CD4-positive, alpha-beta T cell treated with Interleukin-1 beta for 1 hour (primary cell): ENCODE data around the gene DYSF.

Experiments
- DNase-seq, 2 donors: peaks; one replicate each; pipeline ENCODE4 v3.0.0-alpha.2; 2020 to 2022

Gene DYSF

DNA sequence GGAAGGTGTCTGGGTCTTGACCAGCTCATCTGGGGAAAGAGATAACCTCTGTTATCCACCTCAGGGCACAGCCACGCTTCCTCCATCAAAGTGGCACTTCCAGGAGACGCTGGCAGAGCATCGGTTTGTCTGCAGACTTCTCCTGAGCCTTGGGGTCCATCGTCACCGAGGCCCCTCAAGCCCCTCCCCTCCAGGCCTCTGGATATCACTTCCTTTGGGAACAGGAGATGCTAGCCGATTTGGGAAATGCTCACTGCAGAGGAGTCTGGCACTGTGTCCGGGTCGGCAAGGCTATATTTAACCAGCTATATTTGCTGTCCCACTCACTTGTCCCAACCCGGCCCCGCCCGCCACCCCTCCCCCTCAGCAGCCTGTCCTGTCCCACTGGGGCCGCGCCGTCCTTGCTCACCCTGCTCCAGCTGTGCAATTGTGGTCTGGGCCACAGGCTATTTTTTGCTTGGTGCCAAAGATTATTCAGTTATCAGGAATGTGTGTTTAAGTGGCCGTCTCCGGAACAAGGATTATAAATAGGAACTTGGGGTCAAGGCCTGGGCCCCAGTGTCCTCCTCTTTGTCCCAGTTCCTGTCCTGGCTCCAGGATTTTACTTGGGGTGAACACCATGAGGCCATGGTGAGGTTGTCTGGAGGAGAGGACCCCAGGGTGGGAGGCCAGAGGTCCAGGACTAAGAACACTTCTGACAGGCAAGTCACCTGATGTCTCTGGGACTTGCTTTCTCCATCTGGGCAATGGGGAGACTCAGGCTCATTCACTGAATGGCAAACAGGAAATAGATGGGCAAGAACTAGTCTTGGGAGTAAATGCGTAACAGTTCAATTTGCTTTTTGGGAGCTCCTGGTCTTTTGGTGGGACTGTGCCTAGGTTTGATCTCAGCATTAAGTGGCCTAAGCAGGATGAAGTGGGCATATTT lies 263.6 kb downstream of the DYSF start:
- DNase-seq, result no peak

DNA sequence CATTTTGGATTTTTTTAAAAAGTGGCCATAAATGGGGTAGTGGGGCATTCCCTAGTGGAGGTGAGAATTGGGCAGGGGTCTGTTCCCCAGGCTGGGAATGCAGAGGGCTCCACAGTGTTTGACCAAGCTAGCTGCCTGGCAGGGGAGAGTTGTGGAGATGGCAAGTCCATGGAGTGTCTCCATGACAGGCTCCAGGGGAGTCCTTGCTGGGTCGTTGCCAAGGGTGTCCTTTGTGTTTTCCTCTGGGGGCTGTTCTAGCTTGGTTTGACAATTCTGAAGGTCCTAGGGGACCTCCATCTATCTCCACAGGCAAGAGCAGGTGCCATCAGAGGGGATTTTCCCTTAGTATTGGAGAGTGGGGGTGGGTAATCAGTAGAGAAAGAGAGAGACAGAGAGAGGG lies 265.3 kb downstream of the DYSF start:
- no peak for DNase-seq

DNA sequence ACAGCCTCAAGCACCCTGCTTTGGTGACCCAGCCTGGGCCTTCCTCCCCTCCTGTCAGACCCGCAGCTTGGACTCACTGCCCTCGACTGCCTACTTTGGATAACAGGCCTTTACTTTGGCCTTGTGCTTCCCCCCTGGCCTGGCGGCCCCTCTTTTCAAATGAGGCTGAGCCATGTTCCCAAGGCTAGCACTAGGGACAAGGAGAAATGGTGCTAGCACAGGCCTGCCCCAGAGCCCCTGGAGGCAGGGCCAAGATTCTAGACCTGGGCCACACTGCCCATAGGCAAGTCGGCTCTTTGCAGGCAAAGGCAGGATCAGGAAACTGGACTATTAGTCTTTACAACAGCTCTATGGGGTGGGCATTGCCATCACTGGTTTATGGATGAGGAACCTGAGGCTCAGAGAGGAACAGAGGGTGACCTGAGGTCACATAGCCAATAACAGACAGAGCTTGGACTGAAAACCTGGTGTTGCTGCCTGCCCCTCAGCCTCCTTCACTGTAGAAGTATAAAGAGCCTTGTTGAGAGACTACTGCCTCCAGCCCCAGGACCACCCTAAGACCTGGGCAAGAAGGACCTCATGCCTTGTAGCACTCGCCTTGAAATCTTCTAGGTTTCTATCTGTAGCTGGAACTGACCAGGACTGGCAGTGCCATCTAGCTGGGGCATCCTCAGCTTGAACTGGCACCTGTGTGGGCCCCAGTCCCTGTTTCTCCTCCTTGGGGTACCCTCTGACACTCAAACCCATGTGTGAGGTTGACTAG lies 266.3 kb downstream of the DYSF start:
- DNase-seq, result no peak

DNA sequence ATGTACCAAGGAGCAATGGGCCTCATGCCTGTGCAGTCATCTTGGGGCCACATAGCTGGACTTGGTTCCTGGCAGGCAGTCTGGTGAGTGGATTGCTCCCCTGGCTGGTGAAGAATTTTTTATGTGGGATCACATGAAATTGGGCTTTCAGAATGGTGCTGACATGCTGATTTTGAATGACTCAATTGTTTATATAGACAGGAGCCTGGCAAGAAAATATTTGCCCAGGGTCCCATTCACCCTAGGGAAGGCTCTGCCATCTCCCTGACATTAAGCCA lies 266.9 kb downstream of the DYSF start:
- DNase-seq, result no peak

DNA sequence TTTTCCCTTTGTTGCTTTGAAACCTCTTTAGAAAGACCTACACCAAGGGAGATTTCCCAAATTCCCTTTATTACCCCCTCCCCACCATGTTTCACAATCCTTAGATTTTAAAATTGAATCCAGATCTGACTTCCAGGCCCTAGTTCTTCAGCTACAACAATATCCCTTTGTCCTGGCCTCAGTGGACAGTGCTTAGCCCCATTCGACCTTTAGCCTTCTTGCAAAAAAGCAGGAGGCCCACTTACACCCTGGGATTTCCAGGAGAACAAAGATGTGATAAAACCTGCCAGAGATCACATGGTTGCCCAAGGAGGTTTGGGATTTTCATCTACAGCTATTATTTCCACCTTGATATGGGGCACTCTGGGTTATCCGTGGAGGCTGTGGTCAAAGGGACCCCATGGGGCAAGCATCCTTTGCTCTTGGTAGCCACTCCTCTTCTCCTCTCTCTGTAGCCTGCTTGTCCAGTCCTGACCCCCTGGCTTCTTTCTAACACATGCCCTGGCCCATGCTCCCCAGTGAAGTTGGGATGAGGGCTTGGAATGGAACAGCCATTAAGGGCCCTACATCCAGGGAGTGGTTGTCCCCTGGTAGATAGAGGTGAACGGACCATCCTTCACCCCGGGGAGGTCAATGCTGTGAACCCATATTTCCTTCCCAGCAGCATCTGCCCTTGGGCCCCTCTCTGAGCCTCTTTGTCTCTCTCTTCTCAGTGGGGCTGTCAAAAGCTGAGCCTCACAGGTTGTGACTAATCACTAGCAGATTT lies 267.4 kb downstream of the DYSF start:
- no peak for DNase-seq

DNA sequence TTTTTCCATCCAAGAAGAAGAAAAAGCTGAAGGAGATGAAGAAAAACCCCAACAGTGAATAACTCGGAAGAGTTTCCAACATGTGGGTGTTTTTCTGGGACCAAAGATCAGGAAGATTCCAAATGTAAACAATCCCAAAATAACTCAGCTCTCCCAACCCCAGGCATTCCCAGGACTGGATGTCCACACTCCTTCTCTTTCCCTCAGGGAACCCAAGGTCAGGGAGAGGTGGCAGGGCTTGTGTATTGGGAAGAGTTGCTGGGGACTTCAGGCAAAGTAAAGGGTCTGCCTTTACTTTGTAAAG lies 268.0 kb downstream of the DYSF start:
- DNase-seq, result no peak

DNA sequence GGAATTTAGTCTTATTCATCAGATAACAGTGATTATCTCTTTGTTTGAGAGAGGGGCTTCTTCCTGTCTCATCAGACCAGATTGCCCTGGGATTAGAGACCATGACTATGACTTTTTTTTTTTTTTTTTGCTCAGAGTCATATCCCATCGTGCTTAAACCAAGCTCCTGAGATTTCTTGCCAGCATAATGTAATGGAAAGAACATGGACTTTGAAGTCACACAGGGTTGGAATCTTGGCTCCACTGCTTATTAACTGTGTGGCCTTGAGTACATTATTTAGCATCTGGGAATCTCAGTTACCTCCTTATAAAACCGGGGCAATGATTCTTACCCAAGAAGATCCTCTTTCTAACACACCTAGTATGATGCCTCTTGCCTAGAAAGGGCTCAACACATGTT lies 268.3 kb downstream of the DYSF start:
- no peak for DNase-seq

DNA sequence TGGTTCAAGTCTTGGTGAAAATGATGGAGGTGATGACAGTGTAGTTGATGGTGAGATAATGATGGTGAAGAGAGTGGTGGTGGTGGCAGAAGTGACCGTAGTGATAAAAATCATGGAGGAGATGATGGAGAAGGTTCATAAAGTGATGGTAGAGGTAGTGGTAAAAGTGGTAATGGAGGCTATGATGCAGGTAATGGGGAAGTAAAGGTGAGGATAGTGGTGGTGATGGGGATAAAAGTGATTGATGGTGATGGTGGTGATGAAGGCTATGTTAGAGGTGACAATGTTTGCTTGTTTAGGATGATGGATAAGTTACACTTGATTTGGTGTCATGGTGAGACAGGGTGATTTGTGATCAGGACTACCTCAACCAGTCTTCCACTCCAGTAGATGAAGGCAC lies 268.9 kb downstream of the DYSF start:
- DNase-seq, result no peak

DNA sequence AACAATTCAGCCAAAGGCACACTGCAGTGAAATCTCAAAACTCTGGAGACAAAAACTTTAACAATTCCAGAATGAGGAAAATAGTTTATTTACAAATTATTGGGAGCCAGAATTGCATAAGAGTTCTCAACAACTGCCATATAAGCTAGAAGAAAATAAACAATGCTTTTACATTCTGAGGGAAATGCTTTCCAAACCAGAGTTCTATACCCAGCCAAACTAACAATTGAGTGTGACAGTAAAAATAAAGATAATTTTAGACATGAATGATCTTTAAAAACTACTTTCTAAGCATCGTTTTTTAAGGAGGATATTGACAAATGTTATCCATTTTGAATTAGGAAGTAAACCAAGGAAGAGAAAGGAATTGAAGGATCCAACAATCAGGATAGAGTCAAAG lies 271.4 kb downstream of the DYSF start:
- no peak for DNase-seq

DNA sequence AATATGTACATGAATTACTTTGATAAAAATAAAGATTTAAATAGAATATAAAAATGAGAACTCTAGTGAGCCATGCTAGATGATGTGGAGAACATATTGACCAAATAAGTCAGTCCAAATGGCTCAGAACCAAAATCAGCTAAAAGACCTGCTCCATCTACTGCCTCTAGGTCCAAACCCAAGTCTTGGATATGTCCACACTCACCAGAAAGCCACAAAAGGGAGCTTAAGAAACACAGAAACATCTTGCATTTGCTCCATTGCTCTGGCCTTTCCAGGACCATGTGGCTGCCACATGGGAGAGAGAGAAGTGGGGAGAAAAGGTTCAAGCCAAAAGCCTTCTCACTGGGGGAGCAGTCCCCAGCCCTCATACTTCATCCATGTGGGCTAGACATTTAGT lies 272.5 kb downstream of the DYSF start:
- DNase-seq, result no peak

DNA sequence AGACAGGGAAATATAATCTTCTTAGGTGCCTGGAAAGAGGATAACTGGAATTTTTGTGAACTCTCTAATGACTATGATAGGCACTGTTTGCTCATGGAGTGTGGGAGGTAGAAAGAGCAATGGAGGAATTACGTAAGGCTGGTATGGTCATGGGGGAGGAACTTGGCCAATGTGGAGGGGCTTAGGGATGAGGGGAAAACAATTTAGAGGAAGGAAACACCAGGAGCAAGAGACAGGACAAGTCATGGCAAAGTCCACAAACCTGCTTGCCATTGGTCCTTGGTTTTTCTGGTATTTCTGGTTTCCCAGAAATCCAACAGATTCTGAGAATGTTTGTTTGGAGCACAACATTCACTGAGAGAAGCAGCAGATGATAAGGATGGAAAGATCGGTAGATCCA lies 274.2 kb downstream of the DYSF start:
- no peak for DNase-seq

DNA sequence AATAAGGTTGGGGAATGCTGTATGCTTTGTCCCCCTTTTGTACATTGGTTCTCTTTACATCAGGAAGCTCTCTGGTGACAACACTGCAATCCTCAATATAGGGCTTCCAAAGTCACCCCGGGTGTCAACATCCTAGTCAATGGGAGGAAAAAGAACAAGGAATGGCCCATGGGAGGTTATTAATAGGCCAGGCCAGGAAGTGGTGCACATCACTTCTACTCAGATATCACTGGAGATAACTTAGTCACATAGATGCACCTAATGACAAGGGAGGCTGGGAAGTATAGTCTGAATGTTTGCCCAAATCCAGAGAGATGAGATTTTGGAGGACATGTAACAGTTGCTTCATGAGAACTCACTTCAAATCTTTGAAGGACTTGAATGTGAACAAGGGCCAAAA lies 274.7 kb downstream of the DYSF start:
- no peak for DNase-seq

DNA sequence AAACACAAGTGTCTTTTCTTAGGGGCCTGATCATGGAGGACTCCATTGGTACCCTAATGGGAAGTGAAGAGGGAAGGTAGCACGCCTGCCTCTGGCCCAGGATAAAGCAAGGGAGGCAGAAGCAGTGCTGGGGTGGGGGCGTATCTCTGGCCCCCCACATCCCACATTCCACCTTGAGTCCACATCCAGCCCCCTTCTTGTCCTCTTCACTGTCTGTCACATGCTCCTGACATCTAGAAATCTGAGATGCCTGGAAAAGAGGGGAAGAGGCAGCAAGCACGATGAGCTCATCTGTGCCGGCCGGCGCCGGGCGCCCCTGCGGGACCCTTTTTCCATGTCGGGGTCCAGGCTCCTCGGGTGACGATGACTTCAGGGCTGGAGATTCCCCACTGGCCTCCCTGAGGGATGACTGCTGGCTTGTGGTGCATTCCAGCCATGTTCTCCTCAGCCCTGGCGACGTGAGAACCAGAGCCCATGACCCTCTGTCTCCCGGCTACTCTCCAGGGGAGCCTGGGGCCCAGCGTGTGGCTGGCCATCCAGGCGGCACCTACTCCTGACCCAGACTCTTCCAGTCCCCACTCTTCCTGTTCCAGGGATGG lies 277.5 kb downstream of the DYSF start:
- no peak for DNase-seq

DNA sequence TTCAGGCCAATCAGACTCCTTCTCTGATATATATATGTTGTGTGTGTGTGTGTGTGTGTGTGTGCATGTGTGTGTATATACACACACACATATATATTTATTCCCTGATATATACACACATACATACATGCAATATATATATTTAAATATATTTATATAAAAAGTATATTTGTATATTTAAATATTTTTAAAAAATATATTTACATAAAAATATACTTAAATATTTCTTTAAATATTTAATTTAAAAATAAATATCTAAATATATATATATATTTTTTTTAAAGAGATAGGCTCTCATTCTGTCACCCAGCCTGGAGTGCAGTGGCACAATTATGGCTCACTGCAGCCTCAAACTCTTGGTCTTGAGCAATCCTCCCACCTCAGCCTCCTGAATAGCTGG lies 281.3 kb downstream of the DYSF start:
- no peak for DNase-seq

DNA sequence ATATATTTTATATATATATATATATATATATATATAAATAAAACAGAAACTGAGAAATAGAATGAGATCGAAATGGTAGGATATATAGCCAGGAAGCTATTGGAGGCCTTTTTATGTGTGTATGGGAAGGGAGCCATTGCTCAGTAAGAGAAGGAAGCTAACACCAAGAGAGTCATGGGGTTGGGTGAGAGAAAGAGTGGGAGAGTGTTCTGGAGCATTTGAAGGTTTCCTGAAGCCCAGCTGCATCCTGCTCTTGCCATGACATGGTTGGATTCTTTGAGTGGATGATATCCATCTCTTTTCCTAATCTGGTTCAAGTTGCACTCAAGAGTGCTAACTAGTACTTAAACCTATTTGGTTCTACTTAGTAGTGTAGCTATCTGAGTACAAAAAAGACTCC lies 282.3 kb downstream of the DYSF start:
- no peak for DNase-seq
